Liver (tissue), 9 donors: ENCODE results near the gene VPS11. TPM values are rescaled to one million over a fixed set of nuclear protein-coding genes. Genes with fewer than 3 reads are reported as not detected.
A peak's percentile ranks its signal among the peaks of the same experiment; 100 is the strongest.

Experiments used
- DNase-seq: peaks from one replicate; pipeline ENCODE4 v3.0.0-alpha.2; 2017; ENCODE audit warnings: low spot score
- H3K27ac ChIP-seq, 2 donors: one replicate each; pipeline ENCODE4 v1.7.0; 2013; ENCODE audit warnings: inconsistent platforms in 2 of 2, low read length in 2 of 2, control low read depth in 1 of 2, low read depth in 1 of 2, mild to moderate bottlenecking in 1 of 2
- H3K27me3 ChIP-seq, 4 donors: one replicate each; pipeline versions ENCODE4 v1.6.1 to v1.7.0; 2013; ENCODE audit warnings: low read length in 3 of 4, inconsistent platforms in 1 of 4, mild to moderate bottlenecking in 1 of 4, moderate library complexity in 1 of 4; ENCODE audit not compliant: control insufficient read depth in 4 of 4, insufficient read depth in 4 of 4
- H3K36me3 ChIP-seq, 4 donors: one replicate each; pipeline versions ENCODE4 v1.6.1 to v1.7.0; 2013; ENCODE audit warnings: low read length in 3 of 4, mild to moderate bottlenecking in 3 of 4, low read depth in 1 of 4, moderate library complexity in 1 of 4; ENCODE audit not compliant: control insufficient read depth in 4 of 4, insufficient read depth in 3 of 4
- H3K4me1 ChIP-seq, 4 donors: one replicate each; pipeline versions ENCODE4 v1.6.1 to v1.7.0; 2013; ENCODE audit warnings: low read length in 3 of 4, mild to moderate bottlenecking in 3 of 4, moderate library complexity in 1 of 4; ENCODE audit not compliant: control insufficient read depth in 4 of 4, insufficient read depth in 4 of 4
- H3K4me3 ChIP-seq, 3 donors: one replicate each; pipeline versions ENCODE4 v1.6.1 to v1.7.0; 2013; ENCODE audit warnings: low read length in 3 of 3, control low read depth in 1 of 3, low read depth in 1 of 3, mild to moderate bottlenecking in 1 of 3
- H3K9ac ChIP-seq, 2 donors: one replicate each; pipeline ENCODE4 v1.7.0; 2013; ENCODE audit warnings: low read length in 2 of 2, mild to moderate bottlenecking in 2 of 2, moderate library complexity in 2 of 2, control low read depth in 1 of 2, low read depth in 1 of 2
- H3K9me3 ChIP-seq, 4 donors: one replicate each; pipeline versions ENCODE4 v1.6.1 to v1.7.0; 2013; ENCODE audit warnings: low read length in 3 of 4; ENCODE audit not compliant: control insufficient read depth in 4 of 4
- ATF3 ChIP-seq: IDR thresholded peaks from 2 replicates; pipeline ENCODE4 v1.6.1; 2016; ENCODE audit warnings: antibody characterized with exemption
- CTCF ChIP-seq: fragments of 150-350 bp; IDR thresholded peaks from 2 replicates; pipeline ENCODE4 v1.5.1; 2017; ENCODE audit warnings: improper control_type of control experiment, low read depth, low read length; ENCODE audit not compliant: missing input control
- EGR1 ChIP-seq, 2 donors: IDR thresholded peaks; 2 replicates each; pipeline ENCODE4 v1.6.1; 2016 to 2018; ENCODE audit warnings: antibody characterized with exemption in 2 of 2, low read depth in 2 of 2
- FOXA1 ChIP-seq: IDR thresholded peaks from 2 replicates; pipeline ENCODE4 v1.6.1; 2016; ENCODE audit warnings: antibody characterized with exemption
- FOXA2 ChIP-seq: IDR thresholded peaks from 2 replicates; pipeline ENCODE4 v1.6.1; 2016; ENCODE audit warnings: antibody characterized with exemption
- GABPA ChIP-seq, 2 donors: IDR thresholded peaks in 1 of 2; conservative IDR thresholded peaks in 1 of 2; 2 replicates each; pipeline ENCODE4 v1.6.1; 2016; ENCODE audit warnings: antibody characterized with exemption in 2 of 2, mild to moderate bottlenecking in 1 of 2, moderate library complexity in 1 of 2
- HNF4A ChIP-seq, 2 donors: conservative IDR thresholded peaks; 2 replicates each; pipeline ENCODE4 v1.6.1; 2016; ENCODE audit warnings: antibody characterized with exemption in 2 of 2, mild to moderate bottlenecking in 2 of 2
- HNF4G ChIP-seq: IDR thresholded peaks from 2 replicates; pipeline ENCODE4 v1.6.1; 2016; ENCODE audit warnings: antibody characterized with exemption
- JUND ChIP-seq, 2 donors: IDR thresholded peaks; 2 replicates each; pipeline ENCODE4 v1.6.1; 2016; ENCODE audit warnings: antibody characterized with exemption in 2 of 2
- MAX ChIP-seq: IDR thresholded peaks from 2 replicates; pipeline ENCODE4 v1.6.1; 2016; ENCODE audit warnings: antibody characterized with exemption
- NR2F2 ChIP-seq: IDR thresholded peaks from 2 replicates; pipeline ENCODE4 v1.6.1; 2016; ENCODE audit warnings: antibody characterized with exemption
- RAD21 ChIP-seq, 2 donors: IDR thresholded peaks; 2 replicates each; pipeline ENCODE4 v1.6.1; 2016; ENCODE audit warnings: antibody characterized with exemption in 2 of 2, mild to moderate bottlenecking in 2 of 2
- REST ChIP-seq: IDR thresholded peaks from 2 replicates; pipeline ENCODE4 v1.6.1; 2016; ENCODE audit warnings: antibody characterized with exemption, mild to moderate bottlenecking
- RXRA ChIP-seq, 2 donors: IDR thresholded peaks; 2 replicates each; pipeline ENCODE4 v1.6.1; 2017 to 2018; ENCODE audit warnings: antibody characterized with exemption in 2 of 2, mild to moderate bottlenecking in 1 of 2
- SP1 ChIP-seq: IDR thresholded peaks from 2 replicates; pipeline ENCODE4 v1.6.1; 2018; ENCODE audit warnings: antibody characterized with exemption, mild to moderate bottlenecking
- TAF1 ChIP-seq: conservative IDR thresholded peaks from 2 replicates; pipeline ENCODE4 v1.6.1; 2016; ENCODE audit warnings: antibody characterized with exemption, mild to moderate bottlenecking
- YY1 ChIP-seq: IDR thresholded peaks from 2 replicates; pipeline ENCODE4 v1.6.1; 2016; ENCODE audit warnings: antibody characterized with exemption, mild to moderate bottlenecking
- ZBTB33 ChIP-seq: IDR thresholded peaks from 2 replicates; pipeline ENCODE4 v1.6.1; 2016; ENCODE audit warnings: antibody characterized with exemption
- WGBS: extraction: QIAGEN DNeasy Blood & Tissue Kit; methylation state at CpG from one replicate; pipeline ENCODE4 v1.1.7; 2013; 5-methylcytosine and 5-hydroxymethylcytosine counted together
- polyA plus RNA-seq, 2 donors: library from polyadenylated mRNA; stranded (reverse) in 1 of 2; unstranded in 1 of 2; fragments of 200-250 nt in 1 of 2; fragments of >200 nt in 1 of 2; fragmentation: Nextera tagmentation in 1 of 2; extraction: Ambion mirVana in 1 of 2; gene quantifications; one replicate each; pipeline versions ENCODE4 v1.2.1 to v1.2.3, GENCODE V29; 2013 to 2015
- total RNA-seq, 2 donors: library from RNA; depleted of rRNA; stranded (reverse); fragments of >200 nt; gene quantifications; one replicate each; pipeline ENCODE4 v1.2.3, GENCODE V29; 2014
- donor health status: healthy.
- donor health status: healthy.
- donor health status: healthy.
- donor health status: healthy.
- donor health status: healthy.

The VPS11 gene
- total and polyA plus RNA-seq, 4 donors: 7.2 to 17.4 (median 12.2) TPM

GRCh38 chr11:119025978-119026766 lies 41.4 kb upstream of the VPS11 start:
- H3K27ac ChIP-seq: peak overlapping the region; percentile 92 to 97
- TF ChIP-seq HNF4G (peak; percentile 36), EGR1 (IDR thresholded peaks at IDR 0.05; ENCODE audit: low read depth in 2 of 2) (no peak), JUND (IDR thresholded peaks at IDR 0.05) (peak in 1 of 2 donors; percentile 7), NR2F2 (no peak), FOXA2 (peak; percentile 48), CTCF (no peak), YY1 (no peak), RAD21 (IDR thresholded peaks at IDR 0.05) (no peak), HNF4A (conservative IDR thresholded peaks at IDR 0.05) (peak; percentile 75 to 85), RXRA (IDR thresholded peaks at IDR 0.05) (peak; percentile 54 to 81), GABPA (IDR thresholded peaks at IDR 0.05 in 1 of 2, conservative IDR thresholded peaks at IDR 0.05 in 1 of 2) (peak in 1 of 2 donors; percentile 52), REST (no peak), TAF1 (no peak), FOXA1 (no peak), ZBTB33 (no peak), MAX (peak; percentile 74), ATF3 (no peak), SP1 (peak; percentile 68)
- H3K9me3 ChIP-seq: no peaks in the 10 kb centered on the region
- H3K36me3 ChIP-seq: peaks cover 5 to 18% (median 15%) of the 10 kb centered on the region in 4 donors
- H3K27me3 ChIP-seq: no peaks in the 10 kb centered on the region
- 50% methylated on average over 16 of the region's 16 CpGs for WGBS
- H3K4me3 ChIP-seq: peak overlapping the region; percentile 67 to 86 (median 71)
- DNase-seq: peak; percentile 49
- H3K4me1 ChIP-seq: peaks cover 19 to 84% (median 63%) of the 10 kb centered on the region in 4 donors
- H3K9ac ChIP-seq: peak overlapping the region; percentile 21 to 73
